Stomach (tissue), 9 donors: ENCODE data around the gene ATP5F1B. TPM values are rescaled to one million over a fixed set of nuclear protein-coding genes. Genes with fewer than 3 reads are reported as not detected.

ENCODE experiments used
- DNase-seq, 2 donors: peaks; one replicate each; pipeline versions ENCODE4 v3.0.0 to v3.0.0-alpha.2; 2013 to 2019
- H3K27ac ChIP-seq, 5 donors: fragments of 200-600 bp in 4 of 5; sonication (generic) in 4 of 5; one replicate each; pipeline ENCODE4 v1.5.1; 2013 to 2019; ENCODE audit warnings: mild to moderate bottlenecking in 1 of 5, moderate library complexity in 1 of 5
- H3K27me3 ChIP-seq, 3 donors: fragments of 200-600 bp; sonication (generic); one replicate each; pipeline ENCODE4 v1.5.1; 2017 to 2019; ENCODE audit warnings: mixed run types in 1 of 3
- H3K36me3 ChIP-seq, 4 donors: fragments of 200-600 bp; sonication (generic); 1 replicate in 3 of 4; 2 replicates in 1 of 4; pipeline ENCODE4 v1.5.1; 2016 to 2019
- H3K4me1 ChIP-seq, 4 donors: fragments of 200-600 bp; sonication (generic); one replicate each; pipeline ENCODE4 v1.5.1; 2016 to 2019
- H3K4me3 ChIP-seq, 4 donors: fragments of 200-600 bp; sonication (generic) in 3 of 4; one replicate each; pipeline ENCODE4 v1.5.1; 2016 to 2019; ENCODE audit warnings: mild to moderate bottlenecking in 1 of 4
- H3K9me3 ChIP-seq, 4 donors: fragments of 200-600 bp; sonication (generic); one replicate each; pipeline ENCODE4 v1.5.1; 2016 to 2019
- EP300 ChIP-seq: sonication (generic); formaldehyde crosslinking; IDR thresholded peaks from one replicate; pipeline ENCODE4 v1.6.1; 2017; ENCODE audit warnings: antibody characterized with exemption
- POLR2A ChIP-seq, 4 donors: fragments of 450-650 bp; IDR thresholded peaks; one replicate each; pipeline ENCODE4 v1.6.1; 2016; ENCODE audit warnings: antibody characterized with exemption in 4 of 4, control low read depth in 2 of 4, mild to moderate bottlenecking in 1 of 4, moderate library complexity in 1 of 4
- POLR2AphosphoS5 ChIP-seq, 3 donors: sonication (generic); formaldehyde crosslinking; IDR thresholded peaks; one replicate each; pipeline ENCODE4 v1.6.1; 2016; ENCODE audit warnings: antibody characterized with exemption in 3 of 3
- WGBS, 5 donors: extraction: QIAGEN DNeasy Blood & Tissue Kit in 3 of 5; methylation state at CpG; one replicate each; pipeline versions ENCODE4 v1.1.5 to v1.1.7; 2013 to 2018; 5-methylcytosine and 5-hydroxymethylcytosine counted together
- intact Hi-C: fragments of 100-400 bp; cut with DNase I; formaldehyde crosslinking; loops from one replicate; pipeline ENCODE4 v1.15.1; 2023; ENCODE audit warnings: low total_unique reads
- polyA plus RNA-seq, 3 donors: library from polyadenylated mRNA; stranded (reverse); fragments of 200-250 nt; gene quantifications; one replicate each; pipeline ENCODE4 v1.2.3, GENCODE V29; 2013
- total RNA-seq, 5 donors: library from RNA; depleted of rRNA; stranded (reverse); fragments of >200 nt; gene quantifications; one replicate each; pipeline versions ENCODE4 v1.1.0 to v1.2.3, GENCODE V29; 2014 to 2016
- TF ChIP-seq, protein P1 (sequence below), 7 experiments: fragments of 450-650 bp in 4 of 7; fragments of 200-600 bp in 3 of 7; sonication (generic) in 3 of 7; IDR thresholded peaks; one replicate each; pipeline ENCODE4 v1.5.1; 2016 to 2019; ENCODE audit warnings: antibody characterized with exemption in 7 of 7, control low read depth in 2 of 7, mild to moderate bottlenecking in 1 of 7
- donor health status: healthy with polysubstance abuse.
- donor health status: Bipolar disorder and iron deficiency.
- donor health status: healthy.

Gene ATP5F1B
- total and polyA plus RNA-seq, 8 donors, result 183 to 604 (median 478) TPM

DNA sequence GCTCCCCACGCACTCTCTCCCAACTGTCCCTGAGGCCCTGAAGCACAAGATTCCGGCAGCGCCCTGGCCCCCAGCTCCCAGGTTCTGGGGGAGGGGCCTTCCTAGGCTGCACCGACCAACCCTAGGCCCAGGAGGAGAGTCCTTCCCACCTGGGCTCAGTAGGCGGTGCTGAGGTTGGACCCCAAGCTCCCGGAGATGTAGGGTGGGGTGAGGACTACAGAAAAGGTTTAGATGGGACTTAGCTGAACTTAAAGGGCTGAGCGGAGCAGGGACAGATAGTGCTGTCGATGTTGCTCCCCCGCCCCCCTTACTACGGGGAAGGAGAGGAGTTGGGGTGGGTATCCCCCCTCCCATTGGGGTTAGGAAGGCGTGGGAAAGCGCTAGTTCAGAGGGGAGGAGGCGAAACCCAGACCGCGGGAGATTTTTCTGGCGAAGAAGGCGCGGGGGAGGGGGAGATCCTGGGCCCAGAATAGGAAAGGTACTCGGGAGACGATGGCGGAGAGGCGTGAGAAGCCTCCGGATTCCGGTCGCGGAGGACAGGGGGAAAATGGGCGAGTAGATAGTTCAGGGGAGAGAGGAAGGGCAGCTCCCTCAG is 11.4 kb downstream of the ATP5F1B start:
- peaks cover 18 to 20% (median 19%) of the 10 kb centered on the region in 4 donors for H3K36me3 ChIP-seq
- TF ChIP-seq POLR2AphosphoS5 (IDR thresholded peaks at IDR 0.05) (peak in 1 of 3 donors; percentile 51), POLR2A (IDR thresholded peaks at IDR 0.05) (peak in 1 of 4 donors; percentile 23)
- TF ChIP-seq, protein P1, sequence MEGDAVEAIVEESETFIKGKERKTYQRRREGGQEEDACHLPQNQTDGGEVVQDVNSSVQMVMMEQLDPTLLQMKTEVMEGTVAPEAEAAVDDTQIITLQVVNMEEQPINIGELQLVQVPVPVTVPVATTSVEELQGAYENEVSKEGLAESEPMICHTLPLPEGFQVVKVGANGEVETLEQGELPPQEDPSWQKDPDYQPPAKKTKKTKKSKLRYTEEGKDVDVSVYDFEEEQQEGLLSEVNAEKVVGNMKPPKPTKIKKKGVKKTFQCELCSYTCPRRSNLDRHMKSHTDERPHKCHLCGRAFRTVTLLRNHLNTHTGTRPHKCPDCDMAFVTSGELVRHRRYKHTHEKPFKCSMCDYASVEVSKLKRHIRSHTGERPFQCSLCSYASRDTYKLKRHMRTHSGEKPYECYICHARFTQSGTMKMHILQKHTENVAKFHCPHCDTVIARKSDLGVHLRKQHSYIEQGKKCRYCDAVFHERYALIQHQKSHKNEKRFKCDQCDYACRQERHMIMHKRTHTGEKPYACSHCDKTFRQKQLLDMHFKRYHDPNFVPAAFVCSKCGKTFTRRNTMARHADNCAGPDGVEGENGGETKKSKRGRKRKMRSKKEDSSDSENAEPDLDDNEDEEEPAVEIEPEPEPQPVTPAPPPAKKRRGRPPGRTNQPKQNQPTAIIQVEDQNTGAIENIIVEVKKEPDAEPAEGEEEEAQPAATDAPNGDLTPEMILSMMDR (IDR thresholded peaks at IDR 0.05), result no peak
- intact Hi-C loops, result loop anchor here (10.0 kb wide), 1 partner anchor 50 kb away; the partner anchor contains the start of gene PTGES3
- H3K9me3 ChIP-seq, result no peaks in the 10 kb centered on the region
- 1 to 4% (median 2%) methylated on average over 24 to 27 of the region's 27 CpGs for WGBS, 5 donors
- DNase-seq, result peak; percentile 77 to 90
- no peaks in the 10 kb centered on the region for H3K27me3 ChIP-seq
- peak overlapping the region; percentile 89 to 96 (median 95) for H3K27ac ChIP-seq
- peak overlapping the region; percentile 80 to 95 (median 86) for H3K4me3 ChIP-seq
- peaks cover 49 to 85% (median 71%) of the 10 kb centered on the region in 4 donors for H3K4me1 ChIP-seq

DNA sequence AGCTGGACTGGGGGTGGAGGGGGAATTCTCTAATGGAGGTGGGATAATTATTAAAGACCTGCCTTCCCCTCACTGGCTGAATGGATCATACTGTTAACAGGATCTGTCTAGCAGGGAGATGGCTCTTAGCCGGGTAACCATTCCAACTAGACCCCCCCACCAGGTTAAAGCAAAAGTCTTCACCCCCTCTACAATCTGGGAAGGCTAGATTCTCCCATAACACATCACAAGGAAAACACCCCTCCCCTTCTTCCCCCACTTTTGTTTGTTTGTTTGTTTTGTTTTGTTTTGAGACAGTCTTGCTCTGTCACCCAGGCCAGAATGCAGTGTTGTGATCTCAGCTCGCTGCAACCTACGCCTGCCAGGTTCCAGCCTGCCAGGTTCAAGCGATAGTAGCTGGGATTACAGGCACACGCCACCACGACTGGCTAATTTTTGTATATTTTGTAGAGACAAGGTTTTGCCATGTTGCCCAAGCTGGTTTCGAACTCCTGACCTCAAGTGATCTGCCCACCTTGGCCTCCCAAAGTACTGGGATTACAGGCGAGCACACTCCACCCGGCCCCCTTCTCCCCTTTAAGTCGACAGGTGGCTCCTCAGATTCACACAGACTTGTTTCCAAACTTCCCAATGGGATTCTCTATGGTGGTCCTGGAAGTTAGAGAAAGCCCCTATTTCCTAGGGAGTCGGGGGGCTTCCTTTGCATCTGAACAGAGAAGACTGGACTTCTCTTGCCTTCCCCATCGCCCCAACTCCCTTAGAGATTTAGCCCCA is 12.1 kb downstream of the ATP5F1B start:
- Histone ChIP-seq H3K36me3 (peaks cover 11 to 13% (median 12%) of the 10 kb centered on the region in 4 donors), H3K4me1 (peaks cover 49 to 81% (median 72%) of the 10 kb centered on the region in 4 donors), H3K27me3 (no peaks in the 10 kb centered on the region), H3K27ac (peak overlapping the region; percentile 89 to 96 (median 95)), H3K4me3 (peak overlapping the region; percentile 80 to 95 (median 86)), H3K9me3 (no peaks in the 10 kb centered on the region)
- TF ChIP-seq POLR2AphosphoS5 (IDR thresholded peaks at IDR 0.05), result no peak
- no peak for TF ChIP-seq POLR2A (IDR thresholded peaks at IDR 0.05)
- no peak for TF ChIP-seq EP300
- TF ChIP-seq, protein P1 (IDR thresholded peaks at IDR 0.05), result no peak
- DNase-seq, result peak in 1 of 2 donors; percentile 15
- 34 to 45% (median 42%) methylated on average over 12 of the region's 12 CpGs for WGBS, 5 donors
- intact Hi-C loops, result loop anchor here (10.0 kb wide), 1 partner anchor 51 kb away; the partner anchor contains the start of gene PTGES3

DNA sequence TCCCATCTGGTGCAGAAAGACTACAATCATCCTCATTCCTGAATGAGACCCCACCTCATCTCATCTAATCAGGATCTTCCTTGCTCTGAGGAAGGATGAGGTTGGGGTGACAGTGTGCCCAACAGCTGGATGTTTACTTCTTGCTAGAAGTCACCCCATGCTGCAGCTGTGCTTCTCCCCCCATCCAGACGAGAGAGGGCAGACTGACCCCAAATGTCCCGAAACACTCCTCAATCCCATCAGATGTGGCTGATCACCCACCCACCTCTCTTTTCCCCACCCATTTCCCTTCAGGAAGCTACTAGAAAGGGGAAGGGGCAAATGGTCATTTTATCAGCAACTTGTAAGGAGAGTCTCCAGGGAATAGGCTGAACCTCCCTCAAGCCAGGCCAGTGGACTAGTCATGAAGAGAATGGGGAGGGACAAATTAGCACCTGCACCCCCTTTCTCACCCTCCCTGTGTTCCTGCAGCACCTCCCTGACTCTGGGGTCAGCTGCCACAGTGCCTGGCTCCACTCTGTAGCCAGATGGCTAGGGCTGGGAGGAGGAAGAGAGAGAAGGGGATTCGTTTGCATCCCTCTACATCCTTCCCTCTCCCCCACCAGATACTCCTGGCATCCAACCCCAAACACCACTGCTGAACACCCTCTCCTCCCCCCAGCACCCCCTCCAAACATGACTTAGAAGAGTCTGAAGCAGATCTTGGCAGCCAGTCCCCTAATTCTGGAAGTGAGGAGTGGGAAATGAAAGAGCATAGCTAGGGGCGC is 12.9 kb downstream of the ATP5F1B start:
- intact Hi-C loops, result loop anchor here (10.0 kb wide), 1 partner anchor 52 kb away; the partner anchor contains the start of gene PTGES3
- peaks cover 49 to 81% (median 79%) of the 10 kb centered on the region in 4 donors for H3K4me1 ChIP-seq
- H3K27ac ChIP-seq, result peak overlapping the region; percentile 55 to 96 (median 95)
- H3K4me3 ChIP-seq, result peak overlapping the region; percentile 19 to 87 (median 33)
- H3K36me3 ChIP-seq, result peaks cover 3 to 6% (median 4%) of the 10 kb centered on the region in 4 donors
- 36 to 57% (median 54%) methylated on average over 4 of the region's 4 CpGs for WGBS, 5 donors
- TF ChIP-seq, protein P1 (IDR thresholded peaks at IDR 0.05), result no peak
- TF ChIP-seq POLR2AphosphoS5 (IDR thresholded peaks at IDR 0.05) (no peak), POLR2A (IDR thresholded peaks at IDR 0.05) (no peak), EP300 (no peak)
- no peaks in the 10 kb centered on the region for H3K9me3 ChIP-seq
- peak in 1 of 2 donors; percentile 30 for DNase-seq
- no peaks in the 10 kb centered on the region for H3K27me3 ChIP-seq
